GM12878 (cell line): Measurements from ENCODE around the gene AQP5.

Source experiments
- BCL11A ChIP-seq: IDR thresholded peaks from 2 replicates; pipeline ENCODE4 v1.6.1; 2011; ENCODE audit warnings: low read depth, low read length
- BHLHE40 ChIP-seq, 2 experiments: fragments of 450-650 bp in 1 of 2; IDR thresholded peaks; 2 replicates each; pipeline ENCODE4 v1.6.1; 2011 to 2017; ENCODE audit warnings: low read depth in 2 of 2, borderline replicate concordance in 1 of 2, improper control_type of control experiment in 1 of 2, low read length in 1 of 2, mild to moderate bottlenecking in 1 of 2
- CHD2 ChIP-seq: IDR thresholded peaks from 2 replicates; pipeline ENCODE4 v1.6.1; 2011; ENCODE audit warnings: low read depth, low read length, improper control_type of control experiment, borderline replicate concordance
- CTCF ChIP-seq, 3 experiments: IDR thresholded peaks in 2 of 3; conservative IDR thresholded peaks in 1 of 3; 2 replicates each; pipeline ENCODE4 v1.5.1; 2011; ENCODE audit warnings: low read depth in 3 of 3, low read length in 3 of 3, mild to moderate bottlenecking in 3 of 3, control low read depth in 2 of 3, moderate library complexity in 2 of 3, inconsistent platforms in 1 of 3, mixed read lengths in 1 of 3; ENCODE audit not compliant: control insufficient read depth in 2 of 3, insufficient read depth in 1 of 3; ENCODE audit errors: extremely low read depth in 1 of 3
- EZH2 ChIP-seq: IDR thresholded peaks from 2 replicates; pipeline ENCODE4 v1.6.1; 2012; ENCODE audit warnings: low read depth, mild to moderate bottlenecking, control low read depth, inconsistent platforms, low read length, borderline replicate concordance; ENCODE audit not compliant: control insufficient read depth
- HDAC6 ChIP-seq: fragments of 200-600 bp; sonication (generic); IDR thresholded peaks from one replicate; pipeline ENCODE4 v1.8.0; 2017; ENCODE audit warnings: antibody characterized with exemption; ENCODE audit not compliant: unreplicated experiment
- JUND ChIP-seq: IDR thresholded peaks from 2 replicates; pipeline ENCODE4 v1.6.1; 2012; ENCODE audit warnings: low read depth, mild to moderate bottlenecking, low read length, improper control_type of control experiment, moderate library complexity
- POLR2A ChIP-seq: IDR thresholded peaks from 2 replicates; pipeline ENCODE4 v1.6.1; 2011; ENCODE audit warnings: low read depth, mild to moderate bottlenecking, low read length
- RAD21 ChIP-seq: IDR thresholded peaks from 2 replicates; pipeline ENCODE4 v1.6.1; 2011; ENCODE audit warnings: mild to moderate bottlenecking, low read depth, low read length, moderate library complexity; ENCODE audit not compliant: insufficient read depth
- RCOR1 ChIP-seq: conservative IDR thresholded peaks from 2 replicates; pipeline ENCODE4 v1.6.1; 2012; ENCODE audit warnings: low read depth, low read length, improper control_type of control experiment
- REST ChIP-seq: IDR thresholded peaks from 2 replicates; pipeline ENCODE4 v1.6.1; 2012; ENCODE audit warnings: mild to moderate bottlenecking, low read depth, low read length
- RFX5 ChIP-seq: IDR thresholded peaks from 2 replicates; pipeline ENCODE4 v1.6.1; 2011; ENCODE audit warnings: low read depth, low read length, improper control_type of control experiment

- no peak for TF ChIP-seq RCOR1
- TF ChIP-seq BHLHE40 (IDR thresholded peaks at IDR 0.05; ENCODE audit: borderline replicate concordance in 1 of 2, low read depth in 2 of 2, low read length in 1 of 2), result no peak
- TF ChIP-seq BCL11A, result no peak
- no peak for TF ChIP-seq EZH2
- TF ChIP-seq REST, result no peak
- TF ChIP-seq HDAC6, result no peak
- TF ChIP-seq JUND, result no peak
- TF ChIP-seq RAD21, result no peak
- no peak for TF ChIP-seq RFX5
- TF ChIP-seq POLR2A, result no peak
- TF ChIP-seq CTCF (IDR thresholded peaks at IDR 0.05 in 2 of 3, conservative IDR thresholded peaks at IDR 0.05 in 1 of 3; ENCODE audit: control insufficient read depth in 2 of 3, extremely low read depth in 1 of 3, insufficient read depth in 1 of 3, low read depth in 3 of 3, low read length in 3 of 3), result no peak
- no peak for TF ChIP-seq CHD2
These were observed 2.5 kb downstream of the AQP5 start for GRCh38 chr12:49963976-49964815.
